HEK293 (cell line): ENCODE data around the gene KCP.

Experiments used
- SP7 ChIP-seq: fragments of 450-650 bp; formaldehyde crosslinking; IDR thresholded peaks from 2 replicates; pipeline ENCODE4 v1.5.1; 2016; ENCODE audit warnings: missing biosample characterization, missing genetic modification characterization
- ZNF132 ChIP-seq: fragments of 450-650 bp; formaldehyde crosslinking; IDR thresholded peaks from 2 replicates; pipeline ENCODE4 v1.5.1; 2017; ENCODE audit warnings: missing biosample characterization, missing genetic modification characterization, borderline replicate concordance
- ZNF175 ChIP-seq: fragments of 450-650 bp; formaldehyde crosslinking; IDR thresholded peaks from 2 replicates; pipeline ENCODE4 v1.5.1; 2016; ENCODE audit warnings: missing biosample characterization, missing genetic modification characterization
- ZNF426 ChIP-seq: fragments of 450-650 bp; formaldehyde crosslinking; IDR thresholded peaks from 2 replicates; pipeline ENCODE4 v1.5.1; 2017; ENCODE audit warnings: missing biosample characterization, missing genetic modification characterization, mild to moderate bottlenecking, inconsistent platforms, moderate library complexity
- ZNF501 ChIP-seq: fragments of 450-650 bp; formaldehyde crosslinking; IDR thresholded peaks from 2 replicates; pipeline ENCODE4 v1.5.1; 2016; ENCODE audit warnings: missing biosample characterization, missing genetic modification characterization
- ZNF558 ChIP-seq: fragments of 450-650 bp; formaldehyde crosslinking; IDR thresholded peaks from 2 replicates; pipeline ENCODE4 v1.5.1; 2016; ENCODE audit warnings: missing biosample characterization, missing genetic modification characterization
- ZNF626 ChIP-seq: fragments of 450-650 bp; sonication (Bioruptor Pico); formaldehyde crosslinking; IDR thresholded peaks from 2 replicates; pipeline ENCODE4 v1.5.1; 2018; ENCODE audit warnings: missing biosample characterization, missing genetic modification characterization, inconsistent platforms
- ZSCAN16 ChIP-seq: fragments of 450-650 bp; formaldehyde crosslinking; IDR thresholded peaks from 2 replicates; pipeline ENCODE4 v1.5.1; 2016; ENCODE audit warnings: missing biosample characterization, missing genetic modification characterization
- TF ChIP-seq, protein P1 (sequence below): fragments of 450-650 bp; formaldehyde crosslinking; IDR thresholded peaks from 2 replicates; pipeline ENCODE4; 2016; ENCODE audit warnings: missing biosample characterization, missing genetic modification characterization
- TF ChIP-seq, protein P2 (sequence below): fragments of 450-650 bp; formaldehyde crosslinking; IDR thresholded peaks from 2 replicates; pipeline ENCODE4 v1.5.1; 2016; ENCODE audit warnings: missing biosample characterization, missing genetic modification characterization
- TF ChIP-seq, protein P3 (sequence below): fragments of 450-650 bp; formaldehyde crosslinking; IDR thresholded peaks from 2 replicates; pipeline ENCODE4 v1.5.1; 2016; ENCODE audit warnings: missing biosample characterization, missing genetic modification characterization

DNA sequence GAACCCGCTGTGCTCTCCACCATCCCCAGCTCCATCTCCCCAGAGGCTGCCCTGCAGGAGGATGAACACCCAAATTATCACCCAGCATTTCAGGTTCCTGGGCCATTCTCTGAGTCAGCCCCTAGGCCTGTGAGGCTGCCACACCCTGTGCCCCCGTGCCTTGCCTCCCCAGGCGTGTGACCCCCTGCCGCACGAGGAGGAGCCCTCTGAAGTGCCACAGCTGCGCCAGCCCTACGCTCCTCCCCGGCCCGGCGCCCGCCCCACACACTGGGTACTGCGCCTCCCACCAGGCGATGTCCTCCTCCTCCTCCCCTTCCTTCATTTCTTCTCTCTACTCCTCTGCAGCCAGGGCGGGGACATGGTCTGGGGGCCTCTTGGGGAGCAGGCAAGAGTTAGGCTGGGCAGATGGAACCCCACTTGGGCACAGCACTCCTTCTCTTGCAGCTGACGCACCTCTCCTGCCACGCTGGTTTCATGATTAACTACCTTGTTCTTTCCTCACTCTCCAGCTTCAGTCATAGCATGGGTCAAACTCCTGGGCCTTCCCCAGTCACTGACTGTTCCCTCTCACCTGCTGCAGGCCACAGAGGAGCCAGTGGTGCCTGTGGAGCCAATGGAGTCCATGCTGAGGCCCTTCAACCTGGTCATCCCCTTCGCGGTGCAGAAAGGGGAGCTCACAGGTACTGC, 60.6 kb downstream of the KCP start:
- TF ChIP-seq ZNF132 (tag by site-specific recombination) (no peak), ZNF626 (no peak), ZSCAN16 (no peak), ZNF175 (tag by site-specific recombination) (no peak), ZNF501 (no peak), ZNF558 (no peak), SP7 (no peak), ZNF426 (tag by site-specific recombination) (no peak)
- TF ChIP-seq, protein P1, sequence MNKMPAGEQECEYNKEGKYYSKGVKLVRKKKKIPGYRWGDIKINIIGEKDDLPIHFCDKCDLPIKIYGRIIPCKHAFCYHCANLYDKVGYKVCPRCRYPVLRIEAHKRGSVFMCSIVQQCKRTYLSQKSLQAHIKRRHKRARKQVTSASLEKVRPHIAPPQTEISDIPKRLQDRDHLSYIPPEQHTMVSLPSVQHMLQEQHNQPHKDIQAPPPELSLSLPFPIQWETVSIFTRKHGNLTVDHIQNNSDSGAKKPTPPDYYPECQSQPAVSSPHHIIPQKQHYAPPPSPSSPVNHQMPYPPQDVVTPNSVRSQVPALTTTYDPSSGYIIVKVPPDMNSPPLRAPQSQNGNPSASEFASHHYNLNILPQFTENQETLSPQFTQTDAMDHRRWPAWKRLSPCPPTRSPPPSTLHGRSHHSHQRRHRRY (tag by site-specific recombination), result no peak
- TF ChIP-seq, protein P2, sequence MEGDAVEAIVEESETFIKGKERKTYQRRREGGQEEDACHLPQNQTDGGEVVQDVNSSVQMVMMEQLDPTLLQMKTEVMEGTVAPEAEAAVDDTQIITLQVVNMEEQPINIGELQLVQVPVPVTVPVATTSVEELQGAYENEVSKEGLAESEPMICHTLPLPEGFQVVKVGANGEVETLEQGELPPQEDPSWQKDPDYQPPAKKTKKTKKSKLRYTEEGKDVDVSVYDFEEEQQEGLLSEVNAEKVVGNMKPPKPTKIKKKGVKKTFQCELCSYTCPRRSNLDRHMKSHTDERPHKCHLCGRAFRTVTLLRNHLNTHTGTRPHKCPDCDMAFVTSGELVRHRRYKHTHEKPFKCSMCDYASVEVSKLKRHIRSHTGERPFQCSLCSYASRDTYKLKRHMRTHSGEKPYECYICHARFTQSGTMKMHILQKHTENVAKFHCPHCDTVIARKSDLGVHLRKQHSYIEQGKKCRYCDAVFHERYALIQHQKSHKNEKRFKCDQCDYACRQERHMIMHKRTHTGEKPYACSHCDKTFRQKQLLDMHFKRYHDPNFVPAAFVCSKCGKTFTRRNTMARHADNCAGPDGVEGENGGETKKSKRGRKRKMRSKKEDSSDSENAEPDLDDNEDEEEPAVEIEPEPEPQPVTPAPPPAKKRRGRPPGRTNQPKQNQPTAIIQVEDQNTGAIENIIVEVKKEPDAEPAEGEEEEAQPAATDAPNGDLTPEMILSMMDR, result no peak
- TF ChIP-seq, protein P3, sequence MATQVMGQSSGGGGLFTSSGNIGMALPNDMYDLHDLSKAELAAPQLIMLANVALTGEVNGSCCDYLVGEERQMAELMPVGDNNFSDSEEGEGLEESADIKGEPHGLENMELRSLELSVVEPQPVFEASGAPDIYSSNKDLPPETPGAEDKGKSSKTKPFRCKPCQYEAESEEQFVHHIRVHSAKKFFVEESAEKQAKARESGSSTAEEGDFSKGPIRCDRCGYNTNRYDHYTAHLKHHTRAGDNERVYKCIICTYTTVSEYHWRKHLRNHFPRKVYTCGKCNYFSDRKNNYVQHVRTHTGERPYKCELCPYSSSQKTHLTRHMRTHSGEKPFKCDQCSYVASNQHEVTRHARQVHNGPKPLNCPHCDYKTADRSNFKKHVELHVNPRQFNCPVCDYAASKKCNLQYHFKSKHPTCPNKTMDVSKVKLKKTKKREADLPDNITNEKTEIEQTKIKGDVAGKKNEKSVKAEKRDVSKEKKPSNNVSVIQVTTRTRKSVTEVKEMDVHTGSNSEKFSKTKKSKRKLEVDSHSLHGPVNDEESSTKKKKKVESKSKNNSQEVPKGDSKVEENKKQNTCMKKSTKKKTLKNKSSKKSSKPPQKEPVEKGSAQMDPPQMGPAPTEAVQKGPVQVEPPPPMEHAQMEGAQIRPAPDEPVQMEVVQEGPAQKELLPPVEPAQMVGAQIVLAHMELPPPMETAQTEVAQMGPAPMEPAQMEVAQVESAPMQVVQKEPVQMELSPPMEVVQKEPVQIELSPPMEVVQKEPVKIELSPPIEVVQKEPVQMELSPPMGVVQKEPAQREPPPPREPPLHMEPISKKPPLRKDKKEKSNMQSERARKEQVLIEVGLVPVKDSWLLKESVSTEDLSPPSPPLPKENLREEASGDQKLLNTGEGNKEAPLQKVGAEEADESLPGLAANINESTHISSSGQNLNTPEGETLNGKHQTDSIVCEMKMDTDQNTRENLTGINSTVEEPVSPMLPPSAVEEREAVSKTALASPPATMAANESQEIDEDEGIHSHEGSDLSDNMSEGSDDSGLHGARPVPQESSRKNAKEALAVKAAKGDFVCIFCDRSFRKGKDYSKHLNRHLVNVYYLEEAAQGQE (tag by site-specific recombination), result no peak
